ENCODE measurements around the gene ZMYND11.

The ZMYND11 gene

GRCh38 chr10:227014-227413 lies 91.8 kb downstream of the ZMYND11 start:
- DNase-seq (ENCODE audit: low read depth), result peak; percentile 11
- H3K4me3 ChIP-seq (ENCODE audit: low read depth, low read length), result no peak overlapping the region
- TF ChIP-seq, protein P1, sequence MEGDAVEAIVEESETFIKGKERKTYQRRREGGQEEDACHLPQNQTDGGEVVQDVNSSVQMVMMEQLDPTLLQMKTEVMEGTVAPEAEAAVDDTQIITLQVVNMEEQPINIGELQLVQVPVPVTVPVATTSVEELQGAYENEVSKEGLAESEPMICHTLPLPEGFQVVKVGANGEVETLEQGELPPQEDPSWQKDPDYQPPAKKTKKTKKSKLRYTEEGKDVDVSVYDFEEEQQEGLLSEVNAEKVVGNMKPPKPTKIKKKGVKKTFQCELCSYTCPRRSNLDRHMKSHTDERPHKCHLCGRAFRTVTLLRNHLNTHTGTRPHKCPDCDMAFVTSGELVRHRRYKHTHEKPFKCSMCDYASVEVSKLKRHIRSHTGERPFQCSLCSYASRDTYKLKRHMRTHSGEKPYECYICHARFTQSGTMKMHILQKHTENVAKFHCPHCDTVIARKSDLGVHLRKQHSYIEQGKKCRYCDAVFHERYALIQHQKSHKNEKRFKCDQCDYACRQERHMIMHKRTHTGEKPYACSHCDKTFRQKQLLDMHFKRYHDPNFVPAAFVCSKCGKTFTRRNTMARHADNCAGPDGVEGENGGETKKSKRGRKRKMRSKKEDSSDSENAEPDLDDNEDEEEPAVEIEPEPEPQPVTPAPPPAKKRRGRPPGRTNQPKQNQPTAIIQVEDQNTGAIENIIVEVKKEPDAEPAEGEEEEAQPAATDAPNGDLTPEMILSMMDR (conservative IDR thresholded peaks at IDR 0.05; ENCODE audit: low read depth, low read length), result no peak

DNA sequence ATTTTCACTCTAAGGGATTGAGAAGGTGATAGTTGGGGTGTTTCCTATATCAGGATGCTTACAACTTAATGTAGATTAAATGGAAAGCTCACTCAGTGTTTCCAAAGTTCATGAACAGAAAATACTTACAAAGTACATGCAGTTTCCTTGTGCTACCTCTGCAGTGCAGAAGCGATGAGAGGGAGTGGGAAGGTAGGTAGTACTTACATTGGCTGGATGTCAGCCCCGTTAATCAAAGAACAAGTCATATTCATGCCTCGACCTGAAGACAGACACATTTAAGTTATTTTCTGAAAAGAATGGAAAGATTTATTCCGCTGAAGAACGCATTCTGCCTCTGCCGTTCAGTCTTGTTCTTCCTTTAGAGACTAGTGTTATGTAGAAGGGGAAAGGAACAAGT lies 93.1 kb downstream of the ZMYND11 start:
- TF ChIP-seq, protein P1 (conservative IDR thresholded peaks at IDR 0.05; ENCODE audit: low read depth, low read length), result no peak
- H3K4me3 ChIP-seq (ENCODE audit: low read depth, low read length), result no peak overlapping the region
- no peak for DNase-seq (ENCODE audit: low read depth)

DNA sequence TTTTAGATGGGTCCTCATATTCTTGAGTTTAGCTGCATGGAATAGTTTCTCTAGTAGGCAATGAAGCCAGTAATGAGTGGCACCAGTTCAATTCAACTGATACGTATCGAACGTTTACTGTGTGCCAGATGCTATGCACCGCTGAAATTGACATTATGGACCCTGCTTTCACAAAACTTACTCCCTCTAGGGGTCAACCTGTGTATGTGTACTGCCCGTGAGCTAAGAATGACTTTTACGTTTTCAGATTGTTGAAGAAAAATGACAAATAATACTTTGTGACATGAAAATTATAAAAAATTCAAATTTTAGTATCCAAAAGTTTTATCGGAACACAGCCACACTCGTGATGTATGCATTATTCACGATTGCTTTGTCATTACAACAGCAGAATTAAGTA lies 95.5 kb downstream of the ZMYND11 start:
- peak; percentile 9 for DNase-seq (ENCODE audit: low read depth)
- TF ChIP-seq, protein P1 (conservative IDR thresholded peaks at IDR 0.05; ENCODE audit: low read depth, low read length), result peak; percentile 48
- H3K4me3 ChIP-seq (ENCODE audit: low read depth, low read length), result no peak overlapping the region

- TF ChIP-seq, protein P1 (conservative IDR thresholded peaks at IDR 0.05; ENCODE audit: low read depth, low read length), result no peak
- DNase-seq (ENCODE audit: low read depth), result no peak
Measured at GRCh38 chr10:232061-232460, 96.8 kb downstream of the ZMYND11 start.

GRCh38 chr10:232878-233277 lies 97.6 kb downstream of the ZMYND11 start:
- H3K4me3 ChIP-seq (ENCODE audit: low read depth, low read length), result no peak overlapping the region
- TF ChIP-seq, protein P1 (conservative IDR thresholded peaks at IDR 0.05; ENCODE audit: low read depth, low read length), result no peak
- no peak for DNase-seq (ENCODE audit: low read depth)

More at GRCh38 chr10:232061-232460, 96.8 kb downstream of the ZMYND11 start:
- H3K4me3 ChIP-seq (ENCODE audit: low read depth, low read length), result no peak overlapping the region

DNA sequence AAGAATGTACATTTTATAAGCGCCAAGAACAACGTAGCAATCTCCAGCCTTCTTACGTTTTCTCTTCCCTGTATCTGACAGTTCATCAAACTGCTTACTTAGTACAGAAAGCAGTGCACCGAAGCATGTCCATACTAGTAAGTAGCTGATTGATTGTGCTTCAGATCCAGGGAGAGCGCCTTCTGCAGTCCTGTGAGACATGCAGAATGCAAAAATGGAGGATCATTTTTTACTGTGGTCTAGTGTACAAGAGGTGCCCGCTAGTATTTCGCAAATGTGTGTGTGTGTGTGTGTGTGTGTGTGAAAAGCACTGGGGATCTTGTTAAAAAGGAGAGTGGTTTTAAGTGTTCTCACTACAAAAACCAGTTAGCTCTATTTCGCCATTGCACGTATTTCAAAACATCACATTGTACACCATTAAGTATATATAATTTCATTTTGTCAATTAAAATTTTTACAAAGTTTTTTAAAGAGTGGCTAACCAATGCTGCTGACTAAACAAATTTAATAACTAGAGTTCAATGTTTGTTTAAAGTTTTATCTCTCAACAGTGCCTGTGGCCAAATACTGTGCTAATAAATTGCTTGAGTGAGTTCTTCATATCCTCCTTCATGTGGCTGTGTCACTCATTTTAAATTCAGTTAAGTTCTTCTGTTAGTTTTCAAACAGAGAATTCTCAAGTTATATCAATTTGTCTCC lies 99.6 kb downstream of the ZMYND11 start:
- no peak for DNase-seq (ENCODE audit: low read depth)
- TF ChIP-seq, protein P1 (conservative IDR thresholded peaks at IDR 0.05; ENCODE audit: low read depth, low read length), result no peak
- H3K4me3 ChIP-seq (ENCODE audit: low read depth, low read length), result no peak overlapping the region

- H3K4me3 ChIP-seq (ENCODE audit: low read depth, low read length), result no peak overlapping the region
- TF ChIP-seq, protein P1 (conservative IDR thresholded peaks at IDR 0.05; ENCODE audit: low read depth, low read length), result no peak
- no peak for DNase-seq (ENCODE audit: low read depth)
Measured at GRCh38 chr10:235915-236314, 100.7 kb downstream of the ZMYND11 start.
